Left ventricle myocardium inferior (tissue), 1 donor: ENCODE results near the gene GLG1. TPM values are rescaled to one million over a fixed set of nuclear protein-coding genes. Genes with fewer than 3 reads are reported as not detected.

Experiments used
- DNase-seq: peaks from one replicate; pipeline ENCODE4 v3.0.0-alpha.2; 2020
- H3K27ac ChIP-seq: fragments of 200-600 bp; replicated peaks from 2 replicates; pipeline ENCODE4 v1.8.0; 2021
- H3K27me3 ChIP-seq: fragments of 200-600 bp; 2 replicates; pipeline ENCODE4 v1.8.0; 2021; ENCODE audit warnings: low read depth
- H3K36me3 ChIP-seq: fragments of 200-600 bp; 2 replicates; pipeline ENCODE4 v1.8.0; 2021
- H3K4me1 ChIP-seq: fragments of 200-600 bp; 2 replicates; pipeline ENCODE4 v1.8.0; 2021
- H3K4me3 ChIP-seq: fragments of 200-600 bp; 2 replicates; pipeline ENCODE4 v1.8.0; 2021; ENCODE audit warnings: mild to moderate bottlenecking, moderate library complexity
- H3K9me3 ChIP-seq: fragments of 200-600 bp; replicated peaks from 2 replicates; pipeline ENCODE4 v1.8.0; 2021
- intact Hi-C: fragments of 100-400 bp; cut with micrococcal nuclease; formaldehyde crosslinking; loops from one replicate; pipeline ENCODE4 v1.11.0; 2022
- total RNA-seq: library from RNA; stranded (reverse); fragmentation: NEBNext Ultra II Directional; extraction: Animal tissue kit (Norgen Biotek cat#: 25700); gene quantifications from one replicate; pipeline ENCODE4 v1.2.1, GENCODE V29; 2021
- TF ChIP-seq, protein P1 (sequence below): fragments of 200-600 bp; IDR thresholded peaks from 2 replicates; pipeline ENCODE4 v1.8.0; 2021; ENCODE audit warnings: antibody characterized with exemption, mild to moderate bottlenecking, borderline replicate concordance
- donor health status: DM: no; HTN: yes; CAD: no; lungs with severe emphysema.

The GLG1 gene
- total RNA-seq, 1 donor from 2014 or later, result 72.7 TPM

DNA sequence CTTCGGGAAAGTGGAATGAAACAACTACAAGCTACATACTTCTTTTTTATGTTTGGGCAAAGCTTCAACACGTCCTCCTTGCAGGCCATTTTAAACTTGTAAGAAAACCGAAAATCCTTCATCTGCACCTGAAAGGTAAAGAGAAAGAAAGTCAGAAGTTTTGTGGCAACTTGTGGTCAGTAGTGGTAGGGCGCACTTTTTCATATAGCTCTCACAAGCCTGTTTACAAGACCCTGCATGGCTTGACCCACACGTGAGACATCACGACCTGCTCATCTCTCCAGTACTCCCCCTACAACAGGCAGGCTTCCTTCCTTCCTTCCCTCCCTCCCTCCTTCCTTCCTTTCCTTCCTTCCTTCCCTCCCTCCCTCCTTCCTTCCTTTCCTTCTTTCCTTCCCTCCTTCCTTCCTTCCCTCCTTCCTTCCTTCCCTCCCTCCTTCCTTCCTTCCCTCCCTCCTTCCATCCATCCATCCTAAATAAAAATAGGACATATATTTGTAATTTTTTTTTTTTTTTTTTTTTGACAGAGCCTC is 136.9 kb downstream of the GLG1 start:
- H3K4me3 ChIP-seq, result no peak overlapping the region

DNA sequence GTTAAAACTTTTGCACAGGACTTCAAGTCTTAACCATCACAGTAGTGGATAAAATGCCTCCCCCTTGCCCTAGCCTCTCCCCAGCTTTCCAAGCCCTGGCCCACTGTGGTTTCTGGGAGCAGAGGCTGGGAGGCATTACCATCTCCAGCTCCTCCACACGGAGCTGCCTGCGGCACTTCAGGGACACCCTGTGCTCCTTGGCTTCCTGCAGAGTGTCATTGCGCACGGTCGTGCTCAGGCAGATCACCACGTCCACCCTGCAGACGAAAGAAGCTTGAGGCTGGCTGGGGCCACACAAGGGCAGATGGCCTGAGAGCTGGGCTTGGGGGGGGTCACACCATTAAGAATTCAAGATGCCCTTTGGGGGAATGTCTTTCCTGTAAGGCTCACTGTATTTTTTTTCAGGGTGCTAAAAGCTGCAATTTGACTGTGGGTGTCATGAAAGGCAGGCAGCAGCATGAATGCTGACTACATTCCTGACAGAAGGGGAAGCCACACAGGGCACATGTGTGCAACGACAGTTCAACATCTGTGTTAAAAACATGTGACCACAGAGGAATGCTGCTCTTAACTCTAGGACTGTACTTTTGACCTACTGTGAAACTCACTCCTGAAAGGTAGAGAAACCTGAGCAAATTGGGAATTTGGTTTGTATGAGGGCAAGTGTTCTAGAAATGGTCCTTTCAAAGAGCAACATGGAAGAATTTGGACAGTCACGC is 137.9 kb downstream of the GLG1 start:
- intact Hi-C loops, result no loop called here
- no peak for DNase-seq
- Histone ChIP-seq H3K27ac (no peak overlapping the region), H3K9me3 (no peaks in the 10 kb centered on the region), H3K27me3 (no peaks in the 10 kb centered on the region), H3K4me3 (no peak overlapping the region), H3K36me3 (peaks cover 96% of the 10 kb centered on the region), H3K4me1 (no peaks in the 10 kb centered on the region)
- TF ChIP-seq, protein P1, sequence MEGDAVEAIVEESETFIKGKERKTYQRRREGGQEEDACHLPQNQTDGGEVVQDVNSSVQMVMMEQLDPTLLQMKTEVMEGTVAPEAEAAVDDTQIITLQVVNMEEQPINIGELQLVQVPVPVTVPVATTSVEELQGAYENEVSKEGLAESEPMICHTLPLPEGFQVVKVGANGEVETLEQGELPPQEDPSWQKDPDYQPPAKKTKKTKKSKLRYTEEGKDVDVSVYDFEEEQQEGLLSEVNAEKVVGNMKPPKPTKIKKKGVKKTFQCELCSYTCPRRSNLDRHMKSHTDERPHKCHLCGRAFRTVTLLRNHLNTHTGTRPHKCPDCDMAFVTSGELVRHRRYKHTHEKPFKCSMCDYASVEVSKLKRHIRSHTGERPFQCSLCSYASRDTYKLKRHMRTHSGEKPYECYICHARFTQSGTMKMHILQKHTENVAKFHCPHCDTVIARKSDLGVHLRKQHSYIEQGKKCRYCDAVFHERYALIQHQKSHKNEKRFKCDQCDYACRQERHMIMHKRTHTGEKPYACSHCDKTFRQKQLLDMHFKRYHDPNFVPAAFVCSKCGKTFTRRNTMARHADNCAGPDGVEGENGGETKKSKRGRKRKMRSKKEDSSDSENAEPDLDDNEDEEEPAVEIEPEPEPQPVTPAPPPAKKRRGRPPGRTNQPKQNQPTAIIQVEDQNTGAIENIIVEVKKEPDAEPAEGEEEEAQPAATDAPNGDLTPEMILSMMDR, result no peak

More for the DNA sequence above, 136.9 kb downstream of the GLG1 start:
- TF ChIP-seq, protein P1, result no peak
- intact Hi-C loops, result no loop called here
- H3K4me1 ChIP-seq, result no peaks in the 10 kb centered on the region
- H3K9me3 ChIP-seq, result no peaks in the 10 kb centered on the region
- H3K27ac ChIP-seq, result no peak overlapping the region
- DNase-seq, result no peak
- H3K36me3 ChIP-seq, result peaks cover 96% of the 10 kb centered on the region
- H3K27me3 ChIP-seq, result no peaks in the 10 kb centered on the region

DNA sequence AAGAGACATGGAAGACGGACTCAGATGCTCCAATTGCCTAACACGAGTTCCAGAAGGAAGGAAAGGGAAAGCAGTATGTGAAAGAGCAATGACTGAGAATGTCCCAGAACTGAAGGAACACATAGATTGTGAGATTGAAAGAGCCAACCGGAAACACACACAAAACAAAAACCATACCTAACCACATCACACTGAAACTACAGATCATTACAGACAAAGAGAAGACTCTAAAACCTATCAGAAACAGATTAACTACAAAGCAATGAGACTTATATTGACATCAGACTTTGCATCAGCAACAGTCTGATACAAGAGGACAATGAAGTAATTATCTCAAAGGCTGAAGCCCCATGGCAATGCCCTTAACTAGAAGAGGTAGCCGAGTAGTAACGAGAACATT is 140.0 kb downstream of the GLG1 start:
- Histone ChIP-seq H3K4me1 (no peaks in the 10 kb centered on the region), H3K27me3 (no peaks in the 10 kb centered on the region), H3K4me3 (no peak overlapping the region), H3K9me3 (no peaks in the 10 kb centered on the region), H3K27ac (no peak overlapping the region), H3K36me3 (peaks cover 98% of the 10 kb centered on the region)
- TF ChIP-seq, protein P1, result no peak
- intact Hi-C loops, result no loop called here
- no peak for DNase-seq

DNA sequence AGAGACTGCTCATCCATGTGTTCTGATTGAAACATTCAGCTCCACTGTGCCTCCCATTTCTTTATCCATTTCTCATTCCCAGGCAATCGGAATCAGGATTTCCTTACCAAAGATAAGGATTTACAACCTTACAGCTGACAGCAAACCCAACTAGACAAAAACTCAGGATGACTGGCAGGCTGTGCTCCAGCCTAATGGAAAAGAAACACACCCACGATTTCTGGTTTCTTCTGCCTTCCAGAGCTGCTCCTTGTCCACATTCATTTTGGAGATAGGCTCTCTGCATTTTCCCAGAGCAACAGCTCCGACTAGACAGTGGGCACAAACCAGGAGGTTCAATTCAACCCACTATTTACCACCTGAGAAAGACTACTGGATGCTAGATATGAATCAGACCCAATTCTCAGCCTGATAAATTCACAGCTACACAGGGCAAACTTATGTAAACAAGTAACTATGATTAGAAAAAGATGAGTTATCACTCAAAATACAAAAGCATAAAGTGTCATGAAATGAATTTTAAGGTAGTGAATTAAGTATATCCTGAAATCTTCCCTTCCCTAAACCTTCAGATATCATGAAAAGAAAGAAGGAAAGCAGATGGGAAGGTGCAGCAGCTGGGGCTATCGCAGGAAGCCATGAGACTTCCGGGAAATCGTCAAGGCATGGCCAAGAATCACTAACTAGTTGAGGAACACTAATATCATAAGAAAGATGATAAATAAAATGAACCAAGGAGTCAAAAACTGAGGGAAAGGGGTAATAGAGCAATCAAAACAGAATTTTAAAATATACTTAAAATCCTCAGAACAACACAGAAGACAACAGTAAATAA is 140.8 kb downstream of the GLG1 start:
- TF ChIP-seq, protein P1, result no peak
- Histone ChIP-seq H3K36me3 (peaks cover 98% of the 10 kb centered on the region), H3K27me3 (no peaks in the 10 kb centered on the region), H3K9me3 (no peaks in the 10 kb centered on the region), H3K4me1 (no peaks in the 10 kb centered on the region), H3K27ac (peak overlapping the region; percentile 7), H3K4me3 (no peak overlapping the region)
- DNase-seq, result no peak
- intact Hi-C loops, result no loop called here

DNA sequence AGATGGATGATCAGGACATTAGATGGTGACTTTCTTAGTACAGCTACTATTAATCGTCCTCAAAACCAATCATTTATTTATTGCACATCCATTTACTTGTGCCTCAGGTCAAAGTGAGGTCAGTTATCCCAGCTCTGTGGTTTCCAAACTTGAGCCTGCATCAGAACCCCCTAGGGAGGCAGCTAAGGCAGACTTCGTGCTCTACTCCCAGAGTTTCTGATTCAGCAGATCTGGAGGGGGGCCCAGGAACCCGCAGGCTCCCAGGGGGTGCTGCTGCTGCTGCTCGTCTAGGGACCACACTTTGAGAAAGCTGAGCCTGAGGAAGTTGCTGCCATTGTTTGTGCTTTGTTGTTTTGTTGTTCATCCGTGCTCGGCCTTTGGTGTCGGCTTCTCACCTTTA is 141.6 kb downstream of the GLG1 start:
- no peaks in the 10 kb centered on the region for H3K9me3 ChIP-seq
- no peaks in the 10 kb centered on the region for H3K27me3 ChIP-seq
- H3K27ac ChIP-seq, result peak overlapping the region; percentile 7
- no peak overlapping the region for H3K4me3 ChIP-seq
- TF ChIP-seq, protein P1, result no peak
- peaks cover 98% of the 10 kb centered on the region for H3K36me3 ChIP-seq
- no peaks in the 10 kb centered on the region for H3K4me1 ChIP-seq
- DNase-seq, result no peak
- intact Hi-C loops, result no loop called here
